Measurements from ENCODE around the gene WIF1. TPM values are rescaled to one million over a fixed set of nuclear protein-coding genes. Genes with fewer than 3 reads are reported as not detected.
A peak's percentile ranks its signal among the peaks of the same experiment; 100 is the strongest.

WIF1 gene
- total RNA-seq, 1 donor from 2014 or later: 0.19 TPM

DNA sequence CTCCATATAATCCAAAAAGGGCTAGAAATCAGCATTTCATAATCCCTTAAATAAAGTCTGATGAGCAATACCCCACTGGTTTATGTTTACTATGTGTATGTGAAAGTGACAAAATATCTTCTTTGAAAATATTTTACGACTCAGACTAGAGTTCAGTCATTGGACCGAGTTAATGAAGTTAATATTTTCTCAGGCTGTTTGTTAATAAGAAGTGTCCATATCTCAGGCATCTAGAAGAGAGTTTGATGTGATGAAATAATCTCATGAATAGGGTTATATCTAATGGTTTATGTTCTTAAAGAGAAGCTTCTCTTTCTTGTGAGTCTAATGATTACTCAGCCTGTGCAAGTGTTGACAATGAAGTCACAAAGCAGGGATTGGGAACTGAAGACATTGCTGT is 51.8 kb downstream of the WIF1 start:
- H3K4me3 Mint-ChIP-seq: no peak overlapping the region
- no peaks in the 10 kb centered on the region for H3K9me3 Mint-ChIP-seq
- no peak overlapping the region for H3K4me2 ChIP-seq
- H3F3A ChIP-seq (ENCODE audit: low read depth): no peaks in the 10 kb centered on the region
- no peak overlapping the region for H2AFZ ChIP-seq (replicated peaks)
- H3K27me3 ChIP-seq: no peaks in the 10 kb centered on the region
- H3K4me1 Mint-ChIP-seq: peaks cover 3% of the 10 kb centered on the region
- H3K9me3 ChIP-seq (ENCODE audit: low read depth): no peaks in the 10 kb centered on the region
- H3K36me3 ChIP-seq: no peaks in the 10 kb centered on the region
- H4K20me1 ChIP-seq (ENCODE audit: low read depth): no peaks in the 10 kb centered on the region
- TF ChIP-seq EZH2phosphoT487 (IDR thresholded peaks at IDR 0.05) (no peak), EZH2 (IDR thresholded peaks at IDR 0.05) (no peak)
- TF ChIP-seq, protein P1, sequence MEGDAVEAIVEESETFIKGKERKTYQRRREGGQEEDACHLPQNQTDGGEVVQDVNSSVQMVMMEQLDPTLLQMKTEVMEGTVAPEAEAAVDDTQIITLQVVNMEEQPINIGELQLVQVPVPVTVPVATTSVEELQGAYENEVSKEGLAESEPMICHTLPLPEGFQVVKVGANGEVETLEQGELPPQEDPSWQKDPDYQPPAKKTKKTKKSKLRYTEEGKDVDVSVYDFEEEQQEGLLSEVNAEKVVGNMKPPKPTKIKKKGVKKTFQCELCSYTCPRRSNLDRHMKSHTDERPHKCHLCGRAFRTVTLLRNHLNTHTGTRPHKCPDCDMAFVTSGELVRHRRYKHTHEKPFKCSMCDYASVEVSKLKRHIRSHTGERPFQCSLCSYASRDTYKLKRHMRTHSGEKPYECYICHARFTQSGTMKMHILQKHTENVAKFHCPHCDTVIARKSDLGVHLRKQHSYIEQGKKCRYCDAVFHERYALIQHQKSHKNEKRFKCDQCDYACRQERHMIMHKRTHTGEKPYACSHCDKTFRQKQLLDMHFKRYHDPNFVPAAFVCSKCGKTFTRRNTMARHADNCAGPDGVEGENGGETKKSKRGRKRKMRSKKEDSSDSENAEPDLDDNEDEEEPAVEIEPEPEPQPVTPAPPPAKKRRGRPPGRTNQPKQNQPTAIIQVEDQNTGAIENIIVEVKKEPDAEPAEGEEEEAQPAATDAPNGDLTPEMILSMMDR (IDR thresholded peaks at IDR 0.05): no peak
- no peak for DNase-seq (ENCODE audit: low spot score)
- no peak overlapping the region for H3K27ac ChIP-seq
- H3K27ac Mint-ChIP-seq: no peak overlapping the region
- no peaks in the 10 kb centered on the region for H3K27me3 Mint-ChIP-seq (ENCODE audit: insufficient read depth, low read depth)
- H3K4me3 ChIP-seq: no peak overlapping the region
- H3K36me3 Mint-ChIP-seq: no peaks in the 10 kb centered on the region
- no peaks in the 10 kb centered on the region for H3K79me2 ChIP-seq (ENCODE audit: low read depth)
- H3K9ac ChIP-seq: no peak overlapping the region
- no peaks in the 10 kb centered on the region for H3K4me1 ChIP-seq

DNA sequence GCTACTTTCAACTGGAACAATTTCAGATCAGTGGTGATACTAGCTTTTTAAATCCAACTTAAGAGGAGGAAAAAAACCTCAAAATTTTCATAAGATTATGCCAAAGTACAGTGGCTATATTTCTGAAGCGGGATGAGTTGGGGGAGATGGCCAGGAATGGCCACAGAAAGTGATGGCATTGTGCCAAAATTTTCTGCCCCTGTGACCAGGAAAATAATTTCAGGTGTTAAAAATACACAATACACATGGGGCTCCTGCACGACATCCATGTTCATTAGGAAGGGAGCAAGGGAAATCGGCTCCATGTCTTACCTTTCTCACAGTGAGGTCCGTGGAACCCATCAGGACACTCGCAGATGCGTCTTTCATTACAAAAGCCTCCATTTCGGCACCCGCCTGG is 53.7 kb downstream of the WIF1 start:
- Mint-ChIP-seq H3K4me1 (no peaks in the 10 kb centered on the region), H3K9me3 (no peaks in the 10 kb centered on the region), H3K36me3 (no peaks in the 10 kb centered on the region), H3K4me3 (no peak overlapping the region), H3K27me3 (ENCODE audit: insufficient read depth, low read depth) (no peaks in the 10 kb centered on the region), H3K27ac (no peak overlapping the region)
- H3K36me3 ChIP-seq: no peaks in the 10 kb centered on the region
- TF ChIP-seq EZH2 (IDR thresholded peaks at IDR 0.05): no peak
- TF ChIP-seq EZH2phosphoT487 (IDR thresholded peaks at IDR 0.05): no peak
- TF ChIP-seq, protein P1 (IDR thresholded peaks at IDR 0.05): no peak
- H3K9ac ChIP-seq: no peak overlapping the region
- H4K20me1 ChIP-seq (ENCODE audit: low read depth): no peaks in the 10 kb centered on the region
- no peak overlapping the region for H3K4me3 ChIP-seq
- no peaks in the 10 kb centered on the region for H3K9me3 ChIP-seq (ENCODE audit: low read depth)
- no peak overlapping the region for H3K27ac ChIP-seq
- no peaks in the 10 kb centered on the region for H3K4me1 ChIP-seq
- no peaks in the 10 kb centered on the region for H3K27me3 ChIP-seq
- DNase-seq (ENCODE audit: low spot score): no peak
- H3F3A ChIP-seq (ENCODE audit: low read depth): no peaks in the 10 kb centered on the region
- H3K4me2 ChIP-seq: no peak overlapping the region
- no peak overlapping the region for H2AFZ ChIP-seq (replicated peaks)
- no peaks in the 10 kb centered on the region for H3K79me2 ChIP-seq (ENCODE audit: low read depth)

DNA sequence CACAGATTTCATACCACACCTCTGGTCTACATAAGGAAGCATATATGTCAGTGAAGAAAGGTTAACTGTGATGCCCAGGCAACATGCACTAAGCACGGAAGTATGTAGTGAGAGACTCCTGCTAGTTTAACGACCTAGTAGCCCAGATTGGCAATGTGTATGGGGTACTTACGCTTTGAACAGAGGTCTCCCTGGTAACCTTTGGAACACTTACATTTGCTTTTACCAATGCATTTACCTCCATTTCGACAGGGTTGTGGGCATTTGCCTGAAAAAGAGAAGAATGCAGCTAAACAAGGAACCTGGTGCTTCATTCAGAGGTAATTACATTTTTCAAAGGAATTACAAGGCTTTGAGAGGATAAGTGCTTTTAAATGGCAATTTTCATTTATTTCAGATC is 65.2 kb downstream of the WIF1 start:
- no peak overlapping the region for H3K27ac Mint-ChIP-seq
- no peak overlapping the region for H3K9ac ChIP-seq
- no peaks in the 10 kb centered on the region for H3K9me3 Mint-ChIP-seq
- no peaks in the 10 kb centered on the region for H3K36me3 Mint-ChIP-seq
- no peaks in the 10 kb centered on the region for H4K20me1 ChIP-seq (ENCODE audit: low read depth)
- H3K4me3 ChIP-seq: peak overlapping the region; percentile 15
- peaks cover 5% of the 10 kb centered on the region for H3F3A ChIP-seq (ENCODE audit: low read depth)
- peaks cover 8% of the 10 kb centered on the region for H3K4me1 Mint-ChIP-seq
- no peaks in the 10 kb centered on the region for H3K79me2 ChIP-seq (ENCODE audit: low read depth)
- peaks cover 3% of the 10 kb centered on the region for H3K27me3 Mint-ChIP-seq (ENCODE audit: insufficient read depth, low read depth)
- peak overlapping the region; percentile 11 for H3K27ac ChIP-seq
- H3K9me3 ChIP-seq (ENCODE audit: low read depth): no peaks in the 10 kb centered on the region
- H3K36me3 ChIP-seq: no peaks in the 10 kb centered on the region
- DNase-seq (ENCODE audit: low spot score): peak; percentile 38
- H3K4me2 ChIP-seq: peak overlapping the region; percentile 66
- peak overlapping the region; percentile 57 for H2AFZ ChIP-seq (replicated peaks)
- H3K27me3 ChIP-seq: no peaks in the 10 kb centered on the region
- peaks cover 28% of the 10 kb centered on the region for H3K4me1 ChIP-seq
- TF ChIP-seq EZH2phosphoT487 (IDR thresholded peaks at IDR 0.05) (no peak), EZH2 (IDR thresholded peaks at IDR 0.05) (no peak)
- TF ChIP-seq, protein P1 (IDR thresholded peaks at IDR 0.05): no peak
- no peak overlapping the region for H3K4me3 Mint-ChIP-seq
